ENCODE measurements around the gene ALS2CL. TPM values are rescaled to one million over a fixed set of nuclear protein-coding genes. Genes with fewer than 3 reads are reported as not detected.

ALS2CL gene
- total RNA-seq, 1 experiment from 2014 or later, result 0.90 TPM

GRCh38 chr3:46628901-46629369 is 64.5 kb downstream of the ALS2CL start:
- in situ Hi-C loops (cut with HindIII; ENCODE audit: low pct_unique_long_range_greater_than_20kb, low sequenced_read_pairs), result no loop called here

GRCh38 chr3:46627078-46627477 is 66.4 kb downstream of the ALS2CL start:
- in situ Hi-C loops (cut with HindIII; ENCODE audit: low pct_unique_long_range_greater_than_20kb, low sequenced_read_pairs), result no loop called here
- DNase-seq (ENCODE audit: low read depth, low spot score), result no peak

More at GRCh38 chr3:46628901-46629369, 64.5 kb downstream of the ALS2CL start:
- no peak for DNase-seq (ENCODE audit: low read depth, low spot score)

GRCh38 chr3:46626039-46626438 is 67.4 kb downstream of the ALS2CL start:
- in situ Hi-C loops (cut with HindIII; ENCODE audit: low pct_unique_long_range_greater_than_20kb, low sequenced_read_pairs), result no loop called here
- no peak for DNase-seq (ENCODE audit: low read depth, low spot score)

- DNase-seq (ENCODE audit: low read depth, low spot score), result no peak
- in situ Hi-C loops (cut with HindIII; ENCODE audit: low pct_unique_long_range_greater_than_20kb, low sequenced_read_pairs), result no loop called here
These were observed 68.4 kb downstream of the ALS2CL start for GRCh38 chr3:46624975-46625490.

GRCh38 chr3:46624533-46624932 is 68.9 kb downstream of the ALS2CL start:
- in situ Hi-C loops (cut with HindIII; ENCODE audit: low pct_unique_long_range_greater_than_20kb, low sequenced_read_pairs), result no loop called here
- DNase-seq (ENCODE audit: low read depth, low spot score), result no peak

- DNase-seq (ENCODE audit: low read depth, low spot score), result no peak
These were observed 73.4 kb downstream of the ALS2CL start for GRCh38 chr3:46619845-46620778.

More at GRCh38 chr3:46619845-46620778, 73.4 kb downstream of the ALS2CL start:
- in situ Hi-C loops (cut with HindIII; ENCODE audit: low pct_unique_long_range_greater_than_20kb, low sequenced_read_pairs), result no loop called here

Small RNA genes within 50 kb of the gene (small RNA-seq; reads per million reads assigned to genes)
- gene RF00591, result 0 reads per million in 2 experiments

Other genes with a start within 250 kb of the ALS2CL start
- 0.11 TPM in 1 of 2 replicates, not detected in the other for gene LTF, start 228.8 kb downstream of the ALS2CL start, total RNA-seq (2014; rRNA removed; shearing (Covaris generic))
- not detected in 2 replicates for gene RTP3, start 195.7 kb downstream of the ALS2CL start, total RNA-seq (2014; rRNA removed; shearing (Covaris generic))
- gene LRRC2, start 127.4 kb downstream of the ALS2CL start, total RNA-seq (2014; rRNA removed; shearing (Covaris generic)), result not detected in 2 replicates
- not detected in 2 replicates for gene FAM240A, start 81.2 kb downstream of the ALS2CL start, total RNA-seq (2014; rRNA removed; shearing (Covaris generic))
- gene TMIE, start 7.7 kb upstream of the ALS2CL start, total RNA-seq (2014; rRNA removed; shearing (Covaris generic)), result 0.11 TPM in 1 of 2 replicates, not detected in the other
- not detected in 2 replicates for gene PRSS50, start 24.2 kb upstream of the ALS2CL start, total RNA-seq (2014; rRNA removed; shearing (Covaris generic))
- not detected in 2 replicates for gene MYL3, start 169.8 kb upstream of the ALS2CL start, total RNA-seq (2014; rRNA removed; shearing (Covaris generic))
- gene PTH1R, start 184.0 kb upstream of the ALS2CL start, total RNA-seq (2014; rRNA removed; shearing (Covaris generic)), result 0.48 TPM in 1 of 2 replicates, not detected in the other